Fibroblast of upper back skin (primary cell): ENCODE measurements around the gene TMOD4.
"Not testable (repeated sequence)": the region's sequence is repeated elsewhere in the genome, so short reads cannot be mapped to it uniquely, and the experiment has no call there.

Experiments
- DNase-seq: peaks from one replicate; pipeline ENCODE4 v3.0.0-alpha.2; 2013

TMOD4 gene

GRCh38 chr1:151175863-151176262, at the start of gene TMOD4:
Gene TMOD4, minus strand, starts transcription at chr1:151175981. Its CDS starts 1,106 bp downstream, at chr1:151174875.
- DNase-seq: no peak

DNA sequence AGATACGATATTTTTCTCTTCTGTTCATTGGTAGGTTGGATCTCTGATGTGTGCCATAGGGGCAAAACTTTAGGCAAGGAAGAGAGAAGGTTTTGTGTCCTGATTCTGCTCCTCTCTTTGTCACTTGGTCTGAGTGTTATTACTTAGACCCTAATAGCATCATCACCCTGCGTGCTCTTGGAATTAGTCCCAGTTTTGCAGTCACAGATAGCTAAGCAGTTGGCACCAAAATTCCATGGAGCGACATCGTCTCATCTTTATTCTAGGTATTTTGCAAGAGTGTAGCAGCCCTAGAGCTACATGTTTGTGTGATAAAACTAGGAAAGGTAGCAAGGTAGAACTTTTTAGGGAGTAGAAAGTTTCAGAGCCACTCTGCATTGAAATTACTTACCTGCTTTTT, 46.3 kb upstream of the TMOD4 start:
- DNase-seq: no peak

- DNase-seq: no peak
Measured at GRCh38 chr1:151221616-151222015, 45.8 kb upstream of the TMOD4 start.

DNA sequence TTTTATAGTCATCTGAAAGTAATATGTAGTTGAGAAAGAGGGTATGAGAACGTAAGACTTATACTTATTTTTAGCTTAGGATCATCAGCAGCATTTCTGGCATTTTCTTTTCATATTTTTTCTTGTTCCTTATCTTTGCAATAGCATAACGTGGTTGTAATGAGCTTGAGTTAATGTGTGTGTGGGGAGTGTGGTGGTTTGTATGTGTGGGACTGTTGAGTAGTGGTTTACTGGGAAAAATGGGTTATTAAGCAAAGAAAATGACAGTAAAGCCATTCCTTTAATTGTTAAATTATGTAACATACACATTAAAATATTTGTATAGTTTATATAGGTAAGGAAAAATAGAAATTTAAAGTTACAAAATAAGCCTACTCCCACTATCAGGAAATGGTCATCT, 37.8 kb upstream of the TMOD4 start:
- DNase-seq: no peak

- DNase-seq: no peak
Measured at GRCh38 chr1:151211972-151212705, 36.4 kb upstream of the TMOD4 start.

- DNase-seq: peak; percentile 5
Measured at GRCh38 chr1:151210830-151211229, 35.0 kb upstream of the TMOD4 start.

GRCh38 chr1:151205381-151205965, 29.7 kb upstream of the TMOD4 start:
- not testable (repeated sequence) for DNase-seq

DNA sequence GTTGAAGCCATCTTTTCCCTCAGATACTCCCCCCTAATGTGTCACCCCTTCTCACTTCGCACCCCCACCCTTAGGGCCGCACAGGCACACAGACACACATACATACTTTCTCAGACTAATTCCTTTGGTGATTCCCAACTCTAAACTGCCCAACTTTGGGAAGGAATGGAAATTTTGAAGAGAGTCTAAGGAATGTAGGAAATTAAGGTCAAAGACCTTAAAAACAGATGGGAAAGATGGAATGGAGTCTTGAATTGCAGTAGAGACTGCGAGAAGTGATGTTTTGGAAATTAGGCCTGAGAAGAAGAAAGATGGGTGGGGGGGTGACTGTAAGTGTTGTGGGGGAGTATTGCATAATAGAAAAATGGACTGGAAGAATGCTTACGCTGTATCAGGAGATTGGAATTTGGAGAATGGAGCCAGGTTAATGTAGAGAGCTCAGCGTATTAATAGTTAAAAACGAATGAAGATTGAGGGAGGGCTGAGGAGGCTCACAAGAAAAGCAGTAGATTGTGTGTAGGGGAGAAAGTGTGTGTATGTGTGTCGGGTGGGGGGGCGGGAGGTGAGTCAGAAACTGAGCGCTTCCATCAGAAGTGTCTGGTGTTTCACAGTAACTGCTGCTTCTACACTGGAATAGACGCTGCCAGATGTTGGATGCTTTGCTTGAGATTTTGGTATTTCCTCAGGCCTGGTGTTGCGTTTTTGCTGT, 24.2 kb upstream of the TMOD4 start:
- DNase-seq: peak; percentile 96

- peak; percentile 99 for DNase-seq
Measured at GRCh38 chr1:151198254-151199127, 22.7 kb upstream of the TMOD4 start, which contains the start of gene PIP5K1A. Gene PIP5K1A, plus strand, starts transcription at chr1:151198552. Its CDS starts 445 bp downstream, at chr1:151198997.

DNA sequence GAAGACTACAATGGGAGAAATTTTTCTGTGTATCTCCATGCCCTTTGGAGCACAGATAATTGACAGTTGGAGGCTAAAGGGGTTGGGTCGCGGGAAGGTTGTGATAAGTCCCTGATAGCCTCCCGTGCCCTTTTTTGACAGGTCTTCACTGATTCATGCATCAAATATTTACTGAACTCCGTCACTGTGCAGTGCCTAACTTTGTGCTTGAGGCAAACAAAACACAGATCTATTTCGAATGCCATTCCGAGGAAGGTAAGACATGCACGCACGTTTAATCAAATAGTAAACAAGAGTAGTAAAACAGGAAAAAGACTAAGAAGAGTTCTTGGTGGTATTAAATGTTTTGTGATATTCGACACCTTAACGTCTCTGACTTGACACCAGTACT, 22.1 kb upstream of the TMOD4 start:
- no peak for DNase-seq

GRCh38 chr1:151196292-151196800, 20.6 kb upstream of the TMOD4 start:
- peak; percentile 90 for DNase-seq

DNA sequence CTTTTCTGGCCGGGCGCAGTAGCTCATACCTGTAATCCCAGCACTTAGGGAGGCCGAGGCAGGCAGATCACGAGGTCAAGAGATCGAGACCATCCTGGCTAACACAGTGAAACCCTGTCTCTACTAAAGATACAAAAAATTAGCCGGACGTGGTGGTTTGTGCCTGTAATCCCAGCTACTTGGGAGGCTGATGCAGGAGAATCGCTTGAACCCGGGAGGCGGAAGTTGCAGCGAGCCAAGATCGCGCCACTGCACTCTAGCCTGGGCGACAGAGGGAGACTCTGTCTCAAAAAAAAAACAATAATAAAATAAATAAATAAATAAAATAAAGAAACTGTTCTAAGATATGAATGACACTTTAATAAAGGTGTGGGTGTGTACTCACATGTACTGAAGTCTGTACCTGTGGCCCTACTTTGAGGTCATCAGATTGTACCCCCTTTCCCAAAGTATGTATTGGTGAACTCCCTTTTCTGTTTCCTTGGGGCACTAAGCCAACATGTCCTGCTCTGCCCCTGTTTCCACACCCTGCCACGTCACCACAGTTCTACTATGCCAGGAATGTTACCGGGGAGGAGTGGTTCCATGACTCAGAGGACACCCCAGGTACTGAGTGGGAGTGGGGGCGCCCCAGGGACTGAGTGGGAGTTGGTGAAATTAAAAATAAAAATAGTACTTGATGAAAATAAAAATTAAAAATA, 19.3 kb upstream of the TMOD4 start:
- peak; percentile 88 for DNase-seq

GRCh38 chr1:151193856-151194255, 18.1 kb upstream of the TMOD4 start:
- no peak for DNase-seq

DNA sequence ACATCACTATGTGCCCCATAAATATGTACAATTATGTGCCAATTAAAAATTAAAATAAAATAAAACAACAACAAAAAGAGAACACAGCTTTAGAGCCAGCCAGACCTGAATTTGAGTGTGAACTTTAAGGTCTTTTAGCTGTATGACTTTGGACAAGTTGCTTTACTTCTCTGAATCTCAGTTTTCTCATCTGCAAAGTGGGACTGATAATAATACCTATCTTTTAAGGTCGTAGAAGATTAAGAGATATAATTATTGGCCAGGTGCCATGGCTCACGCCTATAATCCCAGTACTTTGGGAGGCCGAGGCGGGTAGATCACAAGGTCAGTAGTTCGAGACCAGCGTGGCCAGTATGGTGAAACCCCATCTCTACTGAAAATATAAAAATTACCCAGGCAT, 17.5 kb upstream of the TMOD4 start:
- DNase-seq: no peak

DNA sequence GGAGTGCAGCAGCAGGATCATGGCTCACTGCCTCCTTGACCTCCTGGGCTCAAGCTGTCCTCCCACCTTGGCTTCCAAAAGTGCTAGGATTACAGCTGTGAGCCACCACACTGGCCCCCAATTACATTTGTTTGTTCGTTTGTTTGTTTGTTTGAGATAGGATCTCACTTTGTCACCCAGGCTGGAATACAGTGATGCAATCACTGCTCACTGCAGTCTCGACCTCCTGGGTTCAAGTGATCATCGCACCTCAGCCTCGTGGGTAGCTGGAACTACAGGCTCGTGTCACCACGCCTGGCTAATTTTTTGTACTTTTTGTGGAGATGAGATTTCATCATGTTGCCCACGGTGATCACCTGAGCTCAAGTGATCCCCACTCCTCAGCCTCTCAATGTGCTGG, 16.3 kb upstream of the TMOD4 start:
- DNase-seq: no peak

- DNase-seq: peak; percentile 87
Measured at GRCh38 chr1:151189637-151190445, 14.1 kb upstream of the TMOD4 start, which contains the start of gene VPS72. Gene VPS72, minus strand, starts transcription at chr1:151190197. Its CDS starts 76 bp downstream, at chr1:151190121.

DNA sequence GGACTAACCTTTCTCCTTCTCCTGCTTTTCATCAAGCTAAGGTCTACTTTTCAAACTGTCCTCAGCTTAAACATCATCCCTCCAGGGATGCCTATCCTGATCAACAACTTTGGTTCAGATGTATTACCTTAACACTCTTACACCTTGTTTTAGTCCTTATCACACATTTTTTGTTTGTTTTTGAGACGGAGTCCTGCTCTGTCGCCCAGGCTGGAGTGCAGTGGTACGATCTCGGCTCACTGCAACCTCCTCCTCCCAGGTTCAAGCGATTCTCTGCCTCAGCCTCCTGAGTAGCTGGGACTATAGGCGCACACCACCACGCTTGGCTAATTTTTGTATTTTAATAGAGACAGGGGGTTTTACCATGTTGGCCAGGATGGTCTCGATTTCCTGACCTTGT, 12.9 kb upstream of the TMOD4 start:
- not testable (repeated sequence) for DNase-seq

GRCh38 chr1:151187205-151187604, 11.4 kb upstream of the TMOD4 start:
- DNase-seq: no peak

DNA sequence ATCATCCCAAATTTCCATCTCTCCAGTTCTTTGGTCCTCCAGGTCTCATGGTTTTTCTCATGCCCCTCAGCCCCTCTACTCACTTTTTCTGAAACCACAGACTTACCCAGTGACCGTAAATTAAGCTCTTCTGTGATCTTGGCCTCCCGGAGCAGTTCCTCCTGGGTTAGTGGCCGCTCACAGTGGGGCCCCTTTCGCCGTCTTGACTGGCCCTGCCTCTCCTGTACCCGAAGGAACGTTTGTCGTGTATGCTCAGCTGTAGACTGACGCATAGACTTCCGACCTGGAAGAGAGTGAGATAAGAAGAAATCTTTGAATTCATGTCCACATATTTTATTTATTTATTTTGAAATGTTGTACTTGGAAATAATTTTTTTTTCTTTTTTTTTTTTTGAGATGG, 8.4 kb upstream of the TMOD4 start:
- DNase-seq: no peak

- no peak for DNase-seq
Measured at GRCh38 chr1:151176514-151177045, 799 bp upstream of the TMOD4 start.
